Left forelimb (tissue), 1 donor: ENCODE data around the gene BOLL.
"Not testable (repeated sequence)": the region's sequence is repeated elsewhere in the genome, so short reads cannot be mapped to it uniquely, and the experiment has no call there.

Experiments used
- DNase-seq: peaks from one replicate; pipeline ENCODE4 v3.0.0-alpha.2; 2018; ENCODE audit warnings: low spot score

Gene BOLL

DNA sequence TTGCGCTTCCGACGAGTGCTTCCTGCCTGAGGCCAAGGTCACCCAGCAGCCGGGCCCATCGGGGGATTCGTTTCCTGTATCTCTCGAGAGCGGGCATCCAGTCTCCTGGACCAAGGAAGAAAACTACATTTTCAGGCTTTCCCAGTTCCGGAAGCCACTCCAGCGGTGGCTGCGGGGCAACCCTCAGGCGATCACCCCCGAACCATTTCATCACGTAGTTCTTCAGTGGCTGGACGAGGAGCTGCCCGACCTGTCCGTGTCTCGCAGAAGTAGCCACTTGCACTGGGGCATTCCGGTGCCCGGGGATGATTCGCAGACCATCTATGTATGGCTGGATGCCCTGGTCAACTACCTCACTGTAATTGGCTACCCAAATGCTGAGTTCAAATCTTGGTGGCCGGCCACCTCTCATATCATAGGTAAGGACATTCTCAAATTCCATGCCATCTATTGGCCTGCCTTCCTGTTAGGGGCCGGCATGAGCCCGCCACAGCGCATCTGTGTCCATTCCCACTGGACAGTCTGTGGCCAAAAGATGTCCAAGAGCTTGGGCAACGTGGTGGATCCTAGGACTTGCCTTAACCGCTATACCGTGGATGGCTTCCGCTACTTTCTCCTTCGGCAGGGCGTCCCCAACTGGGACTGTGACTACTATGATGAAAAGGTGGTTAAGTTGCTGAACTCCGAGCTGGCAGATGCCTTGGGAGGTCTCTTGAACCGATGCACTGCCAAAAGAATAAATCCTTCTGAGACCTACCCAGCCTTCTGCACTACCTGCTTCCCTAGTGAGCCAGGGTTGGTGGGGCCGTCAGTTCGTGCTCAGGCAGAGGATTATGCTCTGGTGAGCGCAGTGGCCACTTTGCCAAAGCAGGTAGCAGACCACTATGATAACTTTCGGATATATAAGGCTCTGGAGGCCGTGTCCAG, 78.9 kb downstream of the BOLL start:
- peak; percentile 55 for DNase-seq

- DNase-seq, result peak; percentile 96
Observed at GRCh38 chr2:197705121-197705911, 79.8 kb downstream of the BOLL start, which contains the start of gene MARS2. Gene MARS2 (plus strand): TSS chr2:197705369. CDS start chr2:197705406, 37 bp downstream.

DNA sequence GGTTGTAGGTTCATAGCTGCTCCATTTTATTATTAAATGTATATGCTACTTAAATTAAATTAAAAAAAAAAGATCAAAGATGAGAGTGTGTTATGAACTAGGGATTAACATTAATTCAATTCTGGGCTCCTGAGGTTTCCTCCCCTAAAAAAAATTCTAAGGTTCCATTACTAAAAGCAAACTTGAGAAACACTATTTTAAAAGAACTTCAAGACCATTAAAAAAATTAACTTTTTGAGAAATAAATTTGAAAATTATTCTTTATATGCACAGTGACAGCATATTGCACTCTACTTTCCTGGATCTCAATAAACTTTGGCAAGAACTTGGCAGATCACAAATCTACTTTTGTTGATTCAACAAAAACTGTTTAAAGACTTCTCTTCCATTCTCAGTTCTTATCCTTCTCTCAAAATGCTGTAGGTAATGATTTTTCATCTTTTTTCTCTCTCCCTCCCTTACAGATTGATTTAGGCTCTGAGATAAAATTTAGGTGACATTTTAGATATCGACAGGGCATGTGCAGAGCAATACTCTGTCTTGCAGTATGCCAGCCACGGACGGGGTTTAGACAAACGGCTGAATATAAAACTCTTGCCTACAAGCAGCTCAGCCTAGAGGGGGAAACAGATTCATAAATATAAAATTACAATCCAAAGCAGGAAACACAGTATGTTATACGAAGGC, 80.5 kb downstream of the BOLL start:
- DNase-seq, result no peak

DNA sequence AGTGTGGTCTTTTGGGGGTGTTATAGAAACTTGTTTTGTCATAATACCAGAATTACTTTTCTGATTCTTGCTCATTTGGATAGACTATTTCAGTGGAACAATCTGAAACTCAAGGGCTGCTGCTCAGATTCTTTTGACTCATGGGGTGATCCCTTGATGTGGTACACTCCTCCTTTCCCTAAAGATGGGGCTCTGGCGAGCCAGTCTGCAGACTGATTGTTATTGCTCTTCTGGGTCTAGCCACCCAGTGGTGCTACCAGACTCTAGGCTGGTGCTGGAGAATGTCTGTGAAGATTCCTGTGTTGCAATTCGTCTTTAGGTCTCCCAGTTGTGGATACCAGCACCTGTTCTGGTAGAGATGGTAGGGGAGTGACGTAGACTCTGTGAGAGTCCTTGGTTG, 84.2 kb downstream of the BOLL start:
- DNase-seq, result no peak

DNA sequence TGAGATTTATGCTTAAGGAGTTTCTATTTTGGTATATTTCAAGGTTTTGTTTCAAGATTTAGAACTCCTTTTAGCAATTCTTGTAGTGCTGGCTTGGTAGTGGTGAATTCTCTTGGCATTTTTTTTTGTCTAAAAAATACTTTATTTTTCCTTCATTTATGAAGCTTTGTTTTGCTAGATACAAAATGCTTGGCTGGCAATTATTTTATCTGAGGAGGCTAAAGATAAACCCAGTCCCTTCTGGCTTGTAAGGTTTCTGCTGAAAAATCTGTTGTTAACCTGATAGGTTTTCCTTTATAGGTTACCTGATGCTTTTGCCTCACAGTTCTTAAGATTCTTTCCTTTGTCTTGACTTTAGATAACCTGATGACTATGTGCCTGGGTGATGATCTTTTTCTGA, 85.4 kb downstream of the BOLL start:
- DNase-seq, result not testable (repeated sequence)

- not testable (repeated sequence) for DNase-seq
Observed at GRCh38 chr2:197696571-197696970, 88.5 kb downstream of the BOLL start.

DNA sequence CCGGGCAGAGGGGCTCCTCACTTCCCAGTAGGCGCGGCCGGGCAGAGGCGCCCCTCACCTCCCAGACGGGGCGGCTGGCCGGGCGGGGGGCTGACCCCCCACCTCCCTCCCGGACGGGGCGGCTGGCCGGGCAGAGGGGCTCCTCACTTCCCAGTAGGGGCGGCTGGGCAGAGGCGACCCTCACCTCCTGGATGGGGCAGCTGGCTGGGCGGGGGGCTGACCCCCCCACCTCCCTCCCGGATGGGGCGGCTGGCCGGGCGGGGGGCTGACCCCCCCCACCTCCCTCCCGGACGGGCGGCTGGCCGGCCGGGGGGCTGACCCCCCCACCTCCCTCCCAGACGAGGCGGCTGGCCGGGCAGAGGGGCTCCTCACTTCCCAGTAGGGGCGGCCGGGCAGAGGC, 89.1 kb downstream of the BOLL start:
- not testable (repeated sequence) for DNase-seq

DNA sequence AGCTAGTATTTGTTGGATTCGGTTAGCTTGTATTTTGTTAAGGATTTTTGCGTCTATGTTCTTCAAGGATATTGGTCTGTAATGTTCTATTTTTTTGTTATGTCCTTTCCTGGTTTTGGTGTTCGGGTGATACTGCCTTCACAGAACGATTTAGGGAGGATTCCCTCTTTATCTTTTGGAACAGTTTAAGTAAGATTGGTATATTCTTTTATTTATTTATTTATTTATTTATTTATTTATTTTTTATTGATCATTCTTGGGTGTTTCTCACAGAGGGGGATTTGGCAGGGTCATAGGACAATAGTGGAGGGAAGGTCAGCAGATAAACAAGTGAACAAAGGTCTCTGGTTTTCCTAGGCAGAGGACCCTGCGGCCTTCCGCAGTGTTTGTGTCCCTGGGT, 89.9 kb downstream of the BOLL start:
- not testable (repeated sequence) for DNase-seq

GRCh38 chr2:197677483-197677882, 107.6 kb downstream of the BOLL start:
- DNase-seq, result no peak

- DNase-seq, result no peak
Observed at GRCh38 chr2:197677056-197677455, 108.1 kb downstream of the BOLL start.
